Activated T-cell treated with anti-CD3 and anti-CD28 coated beads for 24 hours (primary cell): ENCODE results near the gene HOXD8.

Source experiments
- DNase-seq: peaks from one replicate; pipeline ENCODE4 v3.0.0-alpha.2; 2020; ENCODE audit warnings: low read depth

The HOXD8 gene

GRCh38 chr2:176128982-176129796 is at the start of gene HOXD8:
Gene HOXD8 (plus strand): TSS chr2:176129705. CDS start chr2:176130367, 662 bp downstream.
- DNase-seq: no peak

GRCh38 chr2:176079831-176080539 is 49.5 kb upstream of the HOXD8 start:
- DNase-seq: no peak

DNA sequence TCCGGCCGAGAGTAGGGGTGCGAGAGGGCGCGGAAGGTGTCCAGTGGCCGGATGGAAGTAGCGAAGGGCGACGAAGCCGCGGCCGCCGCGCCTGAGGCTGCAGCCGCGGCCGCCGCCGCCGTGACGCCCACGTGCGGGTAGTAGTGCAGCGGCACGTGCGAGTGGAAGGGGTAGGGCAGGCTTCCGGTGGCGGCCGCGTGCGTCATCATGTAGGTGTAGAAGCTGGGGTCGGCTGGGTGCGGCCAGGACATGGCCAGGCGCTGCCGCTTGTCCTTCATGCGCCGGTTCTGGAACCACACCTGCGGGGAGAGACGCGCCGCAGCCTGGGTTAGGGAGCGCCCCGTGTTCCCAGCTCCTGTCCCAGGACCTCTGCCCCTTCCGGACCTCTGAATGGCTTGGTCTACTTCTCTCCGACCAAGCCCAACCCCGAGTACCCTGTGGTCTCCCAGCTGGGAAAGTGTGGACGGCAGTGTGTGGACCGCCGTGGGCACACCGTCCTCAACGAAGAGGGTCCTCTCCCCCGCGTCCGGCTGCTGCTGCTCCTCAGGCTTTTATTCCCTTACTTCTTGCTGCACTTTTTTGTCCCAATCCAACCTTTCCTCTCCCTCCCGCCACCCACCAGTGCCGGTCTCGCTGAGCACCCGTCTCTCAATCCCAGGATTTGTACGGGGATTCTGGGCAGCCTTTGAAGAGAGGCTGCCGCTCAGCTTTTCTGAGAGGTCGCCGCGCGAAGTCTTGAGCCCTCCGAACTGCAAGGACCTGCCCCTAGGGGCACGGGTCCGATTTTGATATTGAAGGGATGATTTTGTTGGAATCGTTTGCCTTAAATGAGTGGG is 48.7 kb upstream of the HOXD8 start:
- DNase-seq: no peak

DNA sequence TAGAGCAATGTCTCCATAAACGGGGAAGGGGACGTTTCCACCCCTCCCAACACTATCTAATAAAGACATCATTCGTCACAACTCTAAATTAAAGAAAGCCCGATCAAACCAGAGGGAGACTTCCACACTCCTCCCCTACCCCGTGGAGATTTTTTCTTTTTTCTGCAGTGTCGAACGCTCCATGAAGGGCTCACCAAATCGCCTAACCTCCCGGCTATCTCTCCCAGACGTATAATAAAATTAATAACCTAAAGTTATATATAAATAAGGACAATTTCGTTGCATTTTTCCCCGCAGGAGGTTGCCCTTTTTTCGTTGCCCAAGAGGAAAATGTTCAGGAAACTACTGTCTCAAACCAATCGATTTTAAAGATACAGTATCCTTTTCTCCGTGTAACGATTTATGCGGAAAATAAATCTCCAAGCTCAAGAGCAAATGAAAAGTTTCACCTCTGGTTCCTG is 48.1 kb upstream of the HOXD8 start:
- no peak for DNase-seq

- no peak for DNase-seq
These were observed 47.5 kb upstream of the HOXD8 start for GRCh38 chr2:176081837-176082524.

DNA sequence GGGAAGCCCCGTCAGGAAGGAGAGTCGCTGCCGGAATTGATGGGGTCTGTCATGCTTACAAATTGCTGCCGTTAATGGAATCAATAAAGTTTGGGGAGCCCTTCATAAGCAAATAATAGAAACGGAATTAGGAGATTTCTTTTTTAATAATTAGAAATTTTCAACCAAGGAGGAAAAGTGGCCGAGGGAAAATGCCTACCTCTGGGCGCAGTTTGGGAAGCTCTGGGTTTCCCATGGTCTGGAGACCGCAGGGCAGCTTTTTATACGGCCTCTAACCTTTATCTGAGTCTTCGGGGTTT is 47.0 kb upstream of the HOXD8 start:
- no peak for DNase-seq

DNA sequence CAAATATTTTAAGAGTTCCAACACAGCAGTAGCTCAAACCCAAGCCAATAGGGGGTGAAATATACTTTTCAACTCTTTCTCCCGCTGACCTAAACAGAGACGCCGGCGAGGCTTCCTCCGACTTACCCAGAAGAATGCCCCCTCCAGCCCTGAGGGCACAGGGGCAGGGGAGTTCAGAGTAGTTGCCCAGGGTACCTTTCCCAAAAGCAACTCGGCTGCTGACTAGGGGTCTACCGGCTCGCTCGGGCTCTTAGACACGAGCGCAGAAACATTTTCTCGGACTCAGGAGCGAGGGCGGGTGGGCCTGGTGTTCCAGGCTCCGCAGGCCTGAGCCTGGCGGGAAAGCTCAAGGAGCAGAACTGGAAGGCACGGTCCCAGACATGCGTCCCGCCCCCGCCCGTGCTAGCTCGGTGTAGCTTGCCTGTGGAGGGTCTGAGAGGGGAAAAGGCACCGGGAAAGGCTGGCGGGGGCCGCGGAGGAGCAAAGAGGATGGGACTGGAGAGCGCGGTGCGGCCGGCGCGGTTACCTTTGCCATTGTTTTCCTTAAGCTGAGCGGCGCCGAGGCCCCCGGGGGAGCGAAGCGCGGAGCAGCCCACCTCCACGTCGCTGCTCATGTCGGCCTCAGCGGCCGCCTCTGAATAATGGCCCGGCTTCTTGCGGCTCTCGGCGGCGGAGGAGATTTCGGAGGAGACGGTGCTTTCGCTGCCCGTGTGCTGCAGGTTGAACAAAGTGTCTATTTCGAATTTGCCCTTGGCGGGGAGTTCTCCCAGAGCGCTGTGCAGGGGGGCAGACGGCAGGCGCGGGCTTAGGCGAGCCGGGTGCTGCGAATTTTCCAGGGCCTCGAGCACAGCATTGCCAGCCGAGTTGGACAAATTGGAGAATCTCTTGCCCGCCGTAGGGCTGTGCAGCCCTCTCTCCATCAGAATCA is 46.4 kb upstream of the HOXD8 start:
- DNase-seq: no peak

DNA sequence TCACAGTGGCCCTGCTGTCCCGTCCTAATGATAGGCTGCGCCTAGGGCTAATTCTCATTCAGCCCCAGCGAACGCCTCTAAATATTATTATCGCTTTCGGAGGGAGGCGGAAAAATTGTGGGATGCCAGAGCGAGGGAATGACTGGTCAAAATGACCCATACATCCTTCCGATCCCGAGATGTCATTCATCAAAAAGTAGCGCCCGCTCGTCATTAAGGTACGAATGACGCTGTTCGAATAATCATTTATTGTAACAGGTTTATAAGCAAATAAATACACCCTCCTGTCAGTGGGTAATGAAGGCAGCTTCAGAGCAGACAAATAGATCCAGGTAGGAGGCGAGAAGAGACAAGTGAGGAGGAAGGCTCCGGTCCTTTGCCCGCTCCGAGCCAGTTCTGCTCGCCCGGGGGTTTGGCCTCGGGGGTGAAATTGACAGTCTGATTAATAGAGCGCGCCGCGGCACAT is 45.7 kb upstream of the HOXD8 start, which contains the start of gene EVX2:
Gene EVX2 (minus strand): TSS at position 167 of the 466 bp plus-strand sequence. CDS start 186 bp downstream, outside the sequence.
- DNase-seq: no peak

DNA sequence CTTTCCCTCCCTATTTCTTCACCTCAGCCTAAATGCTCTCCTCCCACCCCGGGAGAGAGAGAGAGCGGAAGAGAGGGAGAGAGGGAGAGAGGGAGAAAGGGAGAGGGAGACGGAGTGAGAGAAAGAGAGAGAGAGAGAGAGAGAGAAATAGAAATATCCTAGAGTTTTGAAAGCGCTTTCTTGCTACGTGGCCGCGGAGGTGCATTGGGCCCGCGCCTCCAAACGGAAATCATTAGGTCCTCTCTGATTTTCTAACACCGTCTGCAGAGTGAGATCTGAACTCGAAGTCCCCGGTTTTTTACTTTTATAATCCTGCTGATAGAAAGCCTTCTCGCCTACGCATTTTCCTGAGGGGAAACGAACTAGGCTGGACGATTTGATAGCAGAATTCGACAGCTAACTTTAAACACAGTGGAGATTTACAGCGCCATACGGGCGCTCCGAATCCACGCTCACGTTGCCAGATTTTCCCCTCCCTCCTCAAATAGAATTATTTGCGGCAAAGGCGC is 44.8 kb upstream of the HOXD8 start:
- no peak for DNase-seq

DNA sequence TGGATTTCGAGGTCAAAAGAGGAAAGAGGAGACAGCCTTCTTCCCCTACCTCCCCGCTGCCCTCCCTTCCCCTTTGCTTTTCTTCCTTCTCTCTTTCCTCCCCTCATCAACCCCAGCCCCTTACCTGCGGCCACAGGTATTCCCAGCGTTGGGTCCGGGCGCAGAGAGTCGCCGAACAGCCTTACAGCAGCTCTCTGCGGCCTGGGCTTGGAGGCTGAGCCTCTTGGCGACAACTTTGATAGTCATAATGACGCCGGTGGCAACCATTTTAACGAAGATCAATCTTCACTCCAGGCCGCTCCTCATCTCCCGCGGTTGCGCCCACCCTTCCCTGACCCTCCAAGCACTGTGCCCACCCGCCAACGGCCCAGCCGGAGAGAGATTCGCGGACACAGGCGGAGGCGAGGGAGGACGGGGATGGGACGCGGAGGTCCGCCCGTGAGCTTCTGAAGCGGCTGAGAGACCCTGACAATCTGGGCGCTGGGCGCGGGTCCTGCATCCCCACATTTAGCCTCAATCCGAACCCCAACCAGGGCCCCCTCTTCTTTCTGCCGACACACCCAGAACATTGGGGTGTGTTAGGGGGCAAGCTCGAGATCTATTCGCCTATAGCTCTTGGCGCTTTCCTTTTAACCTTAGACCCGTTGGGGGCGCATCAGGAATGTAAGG is 44.3 kb upstream of the HOXD8 start:
- no peak for DNase-seq

DNA sequence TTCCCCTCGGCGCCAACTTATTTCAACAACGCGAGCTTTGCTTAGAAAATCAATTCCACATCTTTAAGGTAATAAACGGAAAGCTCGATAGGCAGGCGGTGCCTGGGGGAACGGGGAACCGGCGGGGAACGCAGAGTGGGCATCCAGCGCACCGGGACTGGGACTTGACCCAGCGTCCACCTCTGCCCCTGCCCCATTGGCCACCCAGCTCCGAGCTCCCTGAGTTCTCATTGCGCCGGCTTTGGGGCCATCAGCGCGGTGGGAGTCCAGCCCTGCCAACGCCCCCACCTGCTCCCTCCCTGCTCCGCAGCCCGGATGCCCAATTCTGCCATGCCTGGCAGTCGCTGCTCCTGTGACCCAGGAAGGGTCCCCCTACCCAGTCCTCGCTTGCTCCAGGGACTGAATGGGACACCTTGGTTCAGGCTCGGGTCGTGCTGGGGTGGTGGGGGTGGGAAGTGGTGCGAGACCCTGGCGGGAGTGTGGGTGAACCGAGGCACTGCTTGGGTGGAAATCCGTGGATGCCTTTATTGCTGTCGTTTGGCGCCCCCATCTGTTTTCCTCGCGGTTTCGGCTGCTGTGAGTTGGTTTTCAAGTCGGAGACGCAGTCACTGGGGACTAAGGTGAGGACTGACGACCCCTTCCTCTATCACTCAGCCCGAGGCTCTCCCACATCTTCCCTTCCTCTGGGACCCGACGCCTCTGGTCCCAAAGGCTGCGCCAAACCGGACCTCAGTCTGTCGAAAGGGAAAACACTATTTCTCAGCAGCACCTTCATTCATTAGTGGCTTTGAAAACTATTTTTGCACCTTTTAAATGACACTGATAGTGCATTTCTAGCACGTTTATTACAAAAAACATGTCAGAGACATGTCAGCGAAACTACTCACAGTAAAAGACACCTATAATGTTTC is 43.4 kb upstream of the HOXD8 start:
- no peak for DNase-seq

GRCh38 chr2:176087330-176088047 is 42.0 kb upstream of the HOXD8 start:
- DNase-seq: no peak

DNA sequence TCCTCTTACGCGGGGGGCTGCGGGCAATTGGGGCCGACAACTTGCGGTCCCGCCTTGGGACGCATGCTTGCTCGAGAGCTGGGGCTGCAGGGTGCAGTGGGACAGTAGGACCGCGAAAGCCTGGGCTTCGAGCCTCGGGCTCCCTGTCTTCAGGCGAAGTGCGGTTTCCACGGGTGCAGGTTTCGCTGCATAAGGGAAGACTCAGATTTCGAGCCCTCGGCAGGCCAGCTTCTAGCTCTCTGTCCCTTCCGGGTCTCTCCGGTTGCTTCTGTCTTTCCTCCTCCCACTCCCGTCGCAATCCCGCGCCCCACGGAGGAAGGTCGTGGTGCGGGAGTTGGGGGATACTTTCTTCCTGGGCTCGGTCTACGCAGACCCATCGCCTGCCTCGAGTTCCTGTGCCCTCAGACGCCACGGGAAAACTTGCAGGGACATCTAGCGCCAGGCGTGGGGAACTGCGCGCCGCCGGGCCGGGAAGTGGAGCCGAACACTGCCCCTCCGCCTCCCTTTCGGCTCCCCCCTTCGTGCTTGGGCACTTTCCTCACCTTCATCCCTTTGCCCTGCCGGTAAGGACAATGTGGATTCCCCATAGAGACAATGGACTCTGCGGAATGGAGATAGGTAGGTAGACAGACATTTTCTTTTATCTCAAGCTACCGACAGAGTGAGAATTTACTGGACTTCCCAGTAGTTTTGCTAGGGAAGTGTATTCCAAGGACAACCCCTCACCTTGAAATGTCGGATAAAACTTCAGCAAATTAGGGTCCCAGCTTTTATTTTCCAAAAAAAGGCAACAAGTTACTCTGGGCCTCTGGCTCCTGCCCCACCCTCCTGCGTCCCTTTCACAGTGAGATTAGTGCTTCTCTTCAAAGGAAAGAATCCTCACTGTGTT is 41.2 kb upstream of the HOXD8 start:
- no peak for DNase-seq

GRCh38 chr2:176088937-176089842 is 40.3 kb upstream of the HOXD8 start:
- DNase-seq: no peak

- DNase-seq: no peak
These were observed 39.6 kb upstream of the HOXD8 start for GRCh38 chr2:176089843-176090395.

- DNase-seq: no peak
These were observed 38.6 kb upstream of the HOXD8 start for GRCh38 chr2:176090862-176091261.
